Right lobe of liver (tissue), 6 donors: ENCODE measurements around the gene NCOA3. TPM values are rescaled to one million over a fixed set of nuclear protein-coding genes. Genes with fewer than 3 reads are reported as not detected.

Source experiments
- ATAC-seq, 4 donors: fragments of 200-7000 bp; cut with Tn5 transposase; one replicate each; pipeline ENCODE4 v1.9.1; 2020; ENCODE audit warnings: mild to moderate bottlenecking in 4 of 4, moderate library complexity in 4 of 4
- DNase-seq, 3 donors: peaks; one replicate each; pipeline ENCODE4 v3.0.0-alpha.2; 2020
- H3K27ac ChIP-seq, 3 donors: fragments of 200-600 bp; one replicate each; pipeline ENCODE4 v1.8.0; 2022
- H3K27me3 ChIP-seq, 2 donors: fragments of 200-600 bp; one replicate each; pipeline ENCODE4 v1.8.0; 2022
- H3K36me3 ChIP-seq, 4 donors: fragments of 200-600 bp; sonication (generic) in 1 of 4; one replicate each; pipeline versions ENCODE4 v1.5.1 to v1.8.0; 2017 to 2022; ENCODE audit warnings: control low read depth in 1 of 4
- H3K4me1 ChIP-seq, 4 donors: fragments of 200-600 bp; sonication (generic) in 1 of 4; one replicate each; pipeline versions ENCODE4 v1.5.1 to v1.8.0; 2017 to 2022; ENCODE audit warnings: control low read depth in 1 of 4
- H3K4me3 ChIP-seq, 3 donors: fragments of 200-600 bp; one replicate each; pipeline ENCODE4 v1.8.0; 2022
- H3K9me3 ChIP-seq, 4 donors: fragments of 200-600 bp; sonication (generic) in 1 of 4; one replicate each; pipeline versions ENCODE4 v1.5.1 to v1.8.0; 2017 to 2022; ENCODE audit warnings: control low read depth in 1 of 4
- CTCF ChIP-seq, 4 donors: fragments of 200-600 bp in 3 of 4; fragments of 450-650 bp in 1 of 4; IDR thresholded peaks; one replicate each; pipeline versions ENCODE4 v1.5.1 to v1.8.0; 2016 to 2022; ENCODE audit warnings: antibody characterized with exemption in 4 of 4, mild to moderate bottlenecking in 2 of 4
- POLR2A ChIP-seq: fragments of 450-650 bp; IDR thresholded peaks from one replicate; pipeline ENCODE4 v1.6.1; 2017; ENCODE audit warnings: antibody characterized with exemption, mild to moderate bottlenecking
- WGBS: methylation state at CpG from one replicate; pipeline ENCODE4 v1.1.6; 2018; ENCODE audit warnings: low coverage, low lambda C conversion rate; ENCODE audit not compliant: insufficient coverage; ENCODE audit errors: missing lambda C conversion rate; 5-methylcytosine and 5-hydroxymethylcytosine counted together
- intact Hi-C, 2 donors: fragments of 100-400 bp; cut with DNase I; formaldehyde crosslinking; loops; one replicate each; pipeline versions ENCODE4 v1.11.2 to v1.14.1; 2022
- total RNA-seq, 6 experiments: library from RNA; depleted of rRNA in 2 of 6; stranded (reverse); fragments of >200 nt in 2 of 6; fragmentation: NEBNext Ultra II Directional in 3 of 6; extraction: Animal tissue kit (Norgen Biotek cat#: 25700) in 3 of 6; gene quantifications; one replicate each; pipeline versions ENCODE4 v1.1.0 to v1.2.4, GENCODE V29; 2016 to 2023
- donor health status: DM: no; HTN: yes; CAD: no.
- donor health status: DM: no; HTN: no; CAD: no.
- donor health status: DM: no; HTN: no; CAD: no.
- donor health status: DM: no; HTN: yes; CAD: no.
- donor health status: DM: no; HTN: yes; CAD: no.

NCOA3 gene
- total RNA-seq, 6 experiments from 2014 or later: 11.2 to 15.1 (median 13.8) TPM

- Histone ChIP-seq H3K27me3 (no peaks in the 10 kb centered on the region), H3K4me3 (no peak overlapping the region), H3K9me3 (no peaks in the 10 kb centered on the region), H3K36me3 (peaks cover 0 to 3% (median 0%) of the 10 kb centered on the region in 4 donors), H3K4me1 (no peaks in the 10 kb centered on the region), H3K27ac (no peak overlapping the region)
- TF ChIP-seq CTCF (IDR thresholded peaks at IDR 0.05): peak; percentile 67 to 87 (median 84)
- no peak for TF ChIP-seq POLR2A
- WGBS: 37% methylated on average over 11 of the region's 15 CpGs
- peak; percentile 71 to 80 (median 76) for ATAC-seq
- intact Hi-C loops: loop anchor here in 1 of 2 donors (10.0 kb wide), 1 partner anchor 107 kb away; the partner anchor contains the start of gene SULF2
- DNase-seq: peak in 2 of 3 donors; percentile 55 to 67
These were observed 176.2 kb downstream of the NCOA3 start for GRCh38 chr20:47677635-47678453.

- Histone ChIP-seq H3K27ac (no peak overlapping the region), H3K27me3 (no peaks in the 10 kb centered on the region), H3K9me3 (no peaks in the 10 kb centered on the region), H3K36me3 (peaks cover 0 to 3% (median 0%) of the 10 kb centered on the region in 4 donors), H3K4me1 (no peaks in the 10 kb centered on the region), H3K4me3 (no peak overlapping the region)
- no peak for DNase-seq
- intact Hi-C loops: loop anchor here in 1 of 2 donors (10.0 kb wide), 1 partner anchor 106 kb away; the partner anchor contains the start of gene SULF2
- TF ChIP-seq CTCF (IDR thresholded peaks at IDR 0.05) (no peak), POLR2A (no peak)
- ATAC-seq: no peak
- whole genome bisulfite sequencing: 89% methylated on average over 9 of the region's 17 CpGs
These were observed 176.8 kb downstream of the NCOA3 start for GRCh38 chr20:47678536-47678935.

DNA sequence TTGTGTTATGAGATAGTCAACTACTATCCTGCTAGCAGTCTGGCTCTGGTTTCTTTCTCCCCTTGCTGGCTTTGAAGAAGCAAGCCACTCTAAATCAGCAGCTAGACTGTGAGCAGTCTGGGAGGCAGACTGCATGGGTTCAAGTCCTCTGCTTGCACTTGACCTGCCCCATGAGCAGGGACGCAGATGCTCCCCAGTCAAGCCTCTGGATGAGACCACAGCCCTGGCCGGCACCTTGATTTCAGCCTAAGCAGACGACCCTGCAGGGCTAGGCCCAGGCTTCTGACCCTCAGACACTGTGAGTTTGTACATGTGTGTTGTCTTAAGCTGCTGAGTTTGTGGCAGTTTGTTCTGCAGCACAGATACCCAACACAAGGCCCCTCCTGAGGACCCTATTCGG lies 177.8 kb downstream of the NCOA3 start:
- H3K4me3 ChIP-seq: no peak overlapping the region
- H3K27me3 ChIP-seq: no peaks in the 10 kb centered on the region
- no peak for ATAC-seq
- no peaks in the 10 kb centered on the region for H3K9me3 ChIP-seq
- intact Hi-C loops: loop anchor here in 1 of 2 donors (10.0 kb wide), 1 partner anchor 105 kb away; the partner anchor contains the start of gene SULF2
- H3K4me1 ChIP-seq: no peaks in the 10 kb centered on the region
- no peak overlapping the region for H3K27ac ChIP-seq
- no peak for DNase-seq
- WGBS: 93% methylated on average over 4 of the region's 4 CpGs
- TF ChIP-seq POLR2A: no peak
- no peak for TF ChIP-seq CTCF (IDR thresholded peaks at IDR 0.05)
- peaks cover 0 to 3% (median 0%) of the 10 kb centered on the region in 4 donors for H3K36me3 ChIP-seq

GRCh38 chr20:47680804-47681529 lies 179.3 kb downstream of the NCOA3 start:
- no peak for DNase-seq
- ATAC-seq: peak in 2 of 4 donors; percentile 3 to 55
- no peaks in the 10 kb centered on the region for H3K4me1 ChIP-seq
- H3K36me3 ChIP-seq: peaks cover 0 to 3% (median 0%) of the 10 kb centered on the region in 4 donors
- WGBS: 58% methylated on average over 3 of the region's 6 CpGs
- no peak overlapping the region for H3K27ac ChIP-seq
- intact Hi-C loops: no loop called here
- H3K4me3 ChIP-seq: no peak overlapping the region
- H3K9me3 ChIP-seq: no peaks in the 10 kb centered on the region
- H3K27me3 ChIP-seq: no peaks in the 10 kb centered on the region
- TF ChIP-seq POLR2A: no peak
- no peak for TF ChIP-seq CTCF (IDR thresholded peaks at IDR 0.05)
